ENCODE data around the gene PIKFYVE.

Gene PIKFYVE

DNA sequence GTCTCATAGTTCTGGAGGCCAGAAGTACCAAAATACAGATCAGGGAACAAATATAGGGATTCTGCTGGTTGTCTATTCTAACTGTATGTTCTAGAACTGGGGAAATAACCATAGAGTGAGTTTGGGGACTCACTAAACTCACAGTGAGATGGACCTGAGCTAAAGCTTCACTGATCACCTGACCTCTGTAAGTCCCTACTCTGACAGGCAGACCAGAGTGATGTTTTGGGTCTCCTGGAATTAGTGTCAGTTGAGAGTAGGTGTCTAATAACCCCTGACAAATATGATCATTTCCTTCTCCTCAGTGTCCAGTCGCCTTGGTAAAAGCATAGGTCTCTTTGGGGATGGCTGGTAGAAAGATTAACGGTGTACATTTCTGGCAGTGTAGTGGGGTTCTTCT lies 14.2 kb downstream of the PIKFYVE start:
- TF ChIP-seq, protein P1, sequence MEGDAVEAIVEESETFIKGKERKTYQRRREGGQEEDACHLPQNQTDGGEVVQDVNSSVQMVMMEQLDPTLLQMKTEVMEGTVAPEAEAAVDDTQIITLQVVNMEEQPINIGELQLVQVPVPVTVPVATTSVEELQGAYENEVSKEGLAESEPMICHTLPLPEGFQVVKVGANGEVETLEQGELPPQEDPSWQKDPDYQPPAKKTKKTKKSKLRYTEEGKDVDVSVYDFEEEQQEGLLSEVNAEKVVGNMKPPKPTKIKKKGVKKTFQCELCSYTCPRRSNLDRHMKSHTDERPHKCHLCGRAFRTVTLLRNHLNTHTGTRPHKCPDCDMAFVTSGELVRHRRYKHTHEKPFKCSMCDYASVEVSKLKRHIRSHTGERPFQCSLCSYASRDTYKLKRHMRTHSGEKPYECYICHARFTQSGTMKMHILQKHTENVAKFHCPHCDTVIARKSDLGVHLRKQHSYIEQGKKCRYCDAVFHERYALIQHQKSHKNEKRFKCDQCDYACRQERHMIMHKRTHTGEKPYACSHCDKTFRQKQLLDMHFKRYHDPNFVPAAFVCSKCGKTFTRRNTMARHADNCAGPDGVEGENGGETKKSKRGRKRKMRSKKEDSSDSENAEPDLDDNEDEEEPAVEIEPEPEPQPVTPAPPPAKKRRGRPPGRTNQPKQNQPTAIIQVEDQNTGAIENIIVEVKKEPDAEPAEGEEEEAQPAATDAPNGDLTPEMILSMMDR (IDR thresholded peaks at IDR 0.05; ENCODE audit: borderline replicate concordance, control extremely low read depth, extremely low read depth, insufficient read depth, missing control alignments) = no peak
- in situ Hi-C loops (cut with MboI; ENCODE audit: low sequenced_read_pairs, unreplicated experiment) = no loop called here
- DNase-seq (ENCODE audit: low spot score) = no peak

- DNase-seq (ENCODE audit: low spot score) = no peak
- in situ Hi-C loops (cut with MboI; ENCODE audit: low sequenced_read_pairs, unreplicated experiment) = no loop called here
- TF ChIP-seq, protein P1 (IDR thresholded peaks at IDR 0.05; ENCODE audit: borderline replicate concordance, control extremely low read depth, extremely low read depth, insufficient read depth, missing control alignments) = no peak
Observed at GRCh38 chr2:208280933-208281332, 14.9 kb downstream of the PIKFYVE start.

DNA sequence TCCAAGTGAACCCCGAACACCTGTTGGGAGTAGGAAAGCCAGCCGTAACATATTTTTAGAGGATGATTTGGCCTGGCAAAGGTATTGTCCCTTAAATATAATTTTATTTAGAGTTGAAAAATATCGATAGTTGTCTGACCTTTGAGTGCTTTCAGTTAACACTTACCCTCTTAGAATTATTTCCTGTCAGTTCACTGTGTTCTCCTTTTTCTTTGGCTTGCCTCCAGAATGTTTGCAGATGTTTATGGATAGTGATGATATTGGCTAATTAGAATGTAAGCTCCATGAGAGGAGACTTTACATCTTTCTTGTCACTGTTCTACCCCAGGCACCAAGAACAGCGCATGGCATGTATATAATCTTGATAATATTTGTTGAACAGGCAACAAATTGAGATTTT lies 19.8 kb downstream of the PIKFYVE start:
- in situ Hi-C loops (cut with MboI; ENCODE audit: low sequenced_read_pairs, unreplicated experiment) = no loop called here
- no peak for DNase-seq (ENCODE audit: low spot score)
- TF ChIP-seq, protein P1 (IDR thresholded peaks at IDR 0.05; ENCODE audit: borderline replicate concordance, control extremely low read depth, extremely low read depth, insufficient read depth, missing control alignments) = no peak

DNA sequence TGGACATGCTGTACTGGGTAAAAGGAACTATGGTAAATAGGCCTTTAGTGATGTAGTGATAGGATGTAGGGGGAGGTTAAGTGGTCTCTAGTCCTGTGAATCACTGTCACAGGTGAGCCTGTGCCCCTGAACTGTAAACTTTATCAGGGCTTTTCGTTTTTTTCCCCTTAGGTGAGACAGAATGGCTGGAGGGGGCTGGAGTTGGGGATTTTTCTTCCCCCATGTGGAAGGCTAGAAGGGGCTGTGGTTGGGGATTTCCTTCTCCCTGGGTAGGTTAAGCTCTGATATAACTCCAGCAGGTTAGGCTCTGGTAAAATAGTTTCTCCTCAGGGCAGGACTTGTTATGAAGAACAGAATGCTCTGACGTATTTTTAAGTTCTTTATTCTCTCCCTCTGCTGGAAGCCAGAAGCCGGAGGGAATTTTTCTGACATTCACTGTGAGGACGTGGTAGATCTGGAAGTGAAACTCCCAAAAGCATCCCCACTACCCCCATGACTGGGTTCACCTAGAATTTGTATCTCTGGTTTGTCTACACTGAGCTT lies 28.5 kb downstream of the PIKFYVE start:
- in situ Hi-C loops (cut with MboI; ENCODE audit: low sequenced_read_pairs, unreplicated experiment) = no loop called here
- DNase-seq (ENCODE audit: low spot score) = no peak
- TF ChIP-seq, protein P1 (IDR thresholded peaks at IDR 0.05; ENCODE audit: borderline replicate concordance, control extremely low read depth, extremely low read depth, insufficient read depth, missing control alignments) = no peak

DNA sequence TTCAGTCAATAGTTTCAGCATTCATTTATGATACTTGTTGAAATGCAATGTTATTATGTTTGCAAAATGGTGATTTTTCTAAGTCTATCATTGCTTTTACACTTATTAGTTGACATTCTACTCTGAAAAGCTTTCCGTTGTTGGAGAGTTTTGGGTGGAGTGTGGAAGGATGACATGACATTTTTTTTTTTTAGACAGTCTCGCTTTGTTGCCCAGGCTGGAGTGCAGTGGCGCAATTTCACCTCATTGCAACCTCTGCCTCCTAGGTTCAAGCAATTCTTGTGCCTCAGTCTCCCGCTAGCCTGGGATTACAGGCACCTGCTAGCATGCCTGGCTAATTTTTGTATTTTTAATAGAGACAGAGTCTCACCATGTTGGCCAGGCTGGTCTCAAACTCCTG lies 29.8 kb downstream of the PIKFYVE start:
- in situ Hi-C loops (cut with MboI; ENCODE audit: low sequenced_read_pairs, unreplicated experiment) = no loop called here
- TF ChIP-seq, protein P1 (IDR thresholded peaks at IDR 0.05; ENCODE audit: borderline replicate concordance, control extremely low read depth, extremely low read depth, insufficient read depth, missing control alignments) = no peak
- DNase-seq (ENCODE audit: low spot score) = no peak

- TF ChIP-seq, protein P1 (IDR thresholded peaks at IDR 0.05; ENCODE audit: borderline replicate concordance, control extremely low read depth, extremely low read depth, insufficient read depth, missing control alignments) = no peak
- in situ Hi-C loops (cut with MboI; ENCODE audit: low sequenced_read_pairs, unreplicated experiment) = no loop called here
Observed at GRCh38 chr2:208296610-208297009, 30.6 kb downstream of the PIKFYVE start.

More at GRCh38 chr2:208296610-208297009, 30.6 kb downstream of the PIKFYVE start:
- no peak for DNase-seq (ENCODE audit: low spot score)
